ENCODE measurements around the gene CREB3L1. TPM values are rescaled to one million over a fixed set of nuclear protein-coding genes. Genes with fewer than 3 reads are reported as not detected.
A peak's percentile ranks its signal among the peaks of the same experiment; 100 is the strongest.

Gene CREB3L1
- total RNA-seq, 1 donor from 2014 or later: 6.1 TPM

- no peak for TF ChIP-seq CTCF (IDR thresholded peaks at IDR 0.05; ENCODE audit: partially characterized antibody, unreplicated experiment)
- DNase-seq: no peak
- H3K4me1 Mint-ChIP-seq (ENCODE audit: low read depth, unreplicated experiment): peaks cover 37% of the 10 kb centered on the region
- H3K27ac Mint-ChIP-seq (ENCODE audit: unreplicated experiment): no peak overlapping the region
- H3K9me3 Mint-ChIP-seq (ENCODE audit: unreplicated experiment): peaks cover 4% of the 10 kb centered on the region
- peaks cover 6% of the 10 kb centered on the region for H3K36me3 Mint-ChIP-seq (ENCODE audit: unreplicated experiment)
- H3K4me3 Mint-ChIP-seq (ENCODE audit: unreplicated experiment): peak overlapping the region; percentile 88
- peaks cover 14% of the 10 kb centered on the region for H3K27me3 Mint-ChIP-seq (ENCODE audit: unreplicated experiment)
Observed at GRCh38 chr11:46347637-46348311, 70.3 kb downstream of the CREB3L1 start.

DNA sequence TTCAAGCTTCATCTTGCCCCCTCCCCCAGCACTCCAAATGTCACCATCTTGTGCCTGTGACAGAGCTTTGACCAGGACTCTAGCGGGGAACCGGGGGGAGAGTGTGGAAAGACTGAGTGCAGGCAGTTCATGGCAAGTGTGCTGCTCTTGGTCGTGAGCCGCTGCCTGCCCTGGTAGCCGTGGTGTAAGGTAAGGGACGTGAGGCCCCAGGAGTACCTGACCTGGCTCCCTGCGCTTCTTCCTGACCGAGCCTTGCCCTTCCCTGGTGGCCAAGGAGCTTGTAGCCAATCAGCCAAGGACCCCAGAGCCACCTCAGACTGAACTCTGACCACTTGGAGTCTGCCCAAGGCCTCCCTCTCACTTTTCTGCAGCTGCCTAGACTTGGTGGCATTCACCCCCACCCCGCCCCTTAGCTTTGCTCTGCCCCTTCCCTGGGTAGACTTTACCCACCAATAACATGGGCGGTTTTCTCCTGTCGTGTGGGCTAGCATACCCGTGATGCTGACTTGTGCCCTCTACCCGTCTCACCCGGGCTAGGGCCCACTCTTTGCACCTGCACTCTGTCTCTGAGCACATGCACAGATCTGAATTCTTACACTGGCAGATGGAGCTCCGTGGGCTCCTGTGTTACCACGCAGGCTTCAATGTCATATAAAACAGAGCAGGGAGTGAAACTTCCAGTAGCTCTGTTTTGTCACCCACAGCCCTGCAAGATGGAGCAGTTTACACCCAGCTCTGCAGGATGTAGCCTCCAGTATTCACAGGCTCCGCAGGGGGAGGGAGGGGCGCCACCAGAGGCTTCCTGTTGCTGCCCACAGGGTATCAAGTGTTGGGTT, 71.3 kb downstream of the CREB3L1 start:
- peaks cover 11% of the 10 kb centered on the region for H3K27me3 Mint-ChIP-seq (ENCODE audit: unreplicated experiment)
- H3K4me3 Mint-ChIP-seq (ENCODE audit: unreplicated experiment): peak overlapping the region; percentile 88
- no peak overlapping the region for H3K27ac Mint-ChIP-seq (ENCODE audit: unreplicated experiment)
- TF ChIP-seq CTCF (IDR thresholded peaks at IDR 0.05; ENCODE audit: partially characterized antibody, unreplicated experiment): no peak
- no peak for DNase-seq
- H3K9me3 Mint-ChIP-seq (ENCODE audit: unreplicated experiment): peaks cover 4% of the 10 kb centered on the region
- peaks cover 6% of the 10 kb centered on the region for H3K36me3 Mint-ChIP-seq (ENCODE audit: unreplicated experiment)
- peaks cover 29% of the 10 kb centered on the region for H3K4me1 Mint-ChIP-seq (ENCODE audit: low read depth, unreplicated experiment)

DNA sequence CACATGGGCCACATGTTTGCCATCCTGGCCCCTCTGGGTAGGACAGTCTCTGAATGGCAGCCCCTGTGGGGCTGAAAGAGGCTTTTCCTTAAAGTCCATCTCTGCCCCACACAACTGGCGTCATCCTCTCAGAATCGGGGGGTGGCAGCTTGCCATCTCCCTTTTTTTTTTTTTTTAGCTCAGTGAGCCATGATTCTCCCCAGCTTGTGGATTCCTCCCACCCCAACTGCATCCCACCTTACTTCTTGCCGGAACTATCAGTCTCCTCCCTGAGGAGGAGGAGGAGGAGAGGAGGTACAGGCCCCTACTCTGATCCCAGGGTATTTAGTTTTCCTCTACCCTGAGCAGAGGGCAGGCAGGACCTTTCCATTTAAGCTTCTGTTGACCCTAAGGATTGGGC, 73.2 kb downstream of the CREB3L1 start:
- no peak for TF ChIP-seq CTCF (IDR thresholded peaks at IDR 0.05; ENCODE audit: partially characterized antibody, unreplicated experiment)
- H3K4me1 Mint-ChIP-seq (ENCODE audit: low read depth, unreplicated experiment): peaks cover 26% of the 10 kb centered on the region

DNA sequence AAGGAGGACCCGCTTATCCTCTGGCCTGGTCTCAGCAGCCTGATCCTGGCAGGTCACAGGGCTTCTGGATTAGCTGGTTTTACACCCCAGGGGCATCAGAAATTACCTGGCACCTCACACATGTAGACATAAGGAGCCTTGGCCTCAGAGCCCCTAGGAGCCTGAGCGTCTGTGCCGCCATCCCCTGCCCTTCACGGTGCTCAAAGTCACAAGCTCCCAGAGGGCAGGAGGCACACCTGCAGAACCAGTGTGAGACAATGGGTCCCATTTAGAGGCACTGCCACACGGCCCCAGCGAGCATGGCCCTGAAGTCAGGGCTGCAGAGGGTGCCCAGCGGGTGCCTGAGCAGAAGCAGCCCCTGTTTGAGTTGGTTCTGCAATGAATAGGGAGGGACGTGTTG, 73.7 kb downstream of the CREB3L1 start:
- peaks cover 6% of the 10 kb centered on the region for H3K36me3 Mint-ChIP-seq (ENCODE audit: unreplicated experiment)
- no peak for DNase-seq
- peaks cover 4% of the 10 kb centered on the region for H3K9me3 Mint-ChIP-seq (ENCODE audit: unreplicated experiment)
- peaks cover 28% of the 10 kb centered on the region for H3K4me1 Mint-ChIP-seq (ENCODE audit: low read depth, unreplicated experiment)
- no peak overlapping the region for H3K27ac Mint-ChIP-seq (ENCODE audit: unreplicated experiment)
- H3K4me3 Mint-ChIP-seq (ENCODE audit: unreplicated experiment): no peak overlapping the region
- H3K27me3 Mint-ChIP-seq (ENCODE audit: unreplicated experiment): peaks cover 9% of the 10 kb centered on the region
- no peak for TF ChIP-seq CTCF (IDR thresholded peaks at IDR 0.05; ENCODE audit: partially characterized antibody, unreplicated experiment)

More for the DNA sequence above, 73.2 kb downstream of the CREB3L1 start:
- Mint-ChIP-seq H3K36me3 (ENCODE audit: unreplicated experiment) (peaks cover 6% of the 10 kb centered on the region), H3K27me3 (ENCODE audit: unreplicated experiment) (peaks cover 9% of the 10 kb centered on the region), H3K4me3 (ENCODE audit: unreplicated experiment) (no peak overlapping the region), H3K27ac (ENCODE audit: unreplicated experiment) (no peak overlapping the region), H3K9me3 (ENCODE audit: unreplicated experiment) (peaks cover 4% of the 10 kb centered on the region)
- DNase-seq: no peak

DNA sequence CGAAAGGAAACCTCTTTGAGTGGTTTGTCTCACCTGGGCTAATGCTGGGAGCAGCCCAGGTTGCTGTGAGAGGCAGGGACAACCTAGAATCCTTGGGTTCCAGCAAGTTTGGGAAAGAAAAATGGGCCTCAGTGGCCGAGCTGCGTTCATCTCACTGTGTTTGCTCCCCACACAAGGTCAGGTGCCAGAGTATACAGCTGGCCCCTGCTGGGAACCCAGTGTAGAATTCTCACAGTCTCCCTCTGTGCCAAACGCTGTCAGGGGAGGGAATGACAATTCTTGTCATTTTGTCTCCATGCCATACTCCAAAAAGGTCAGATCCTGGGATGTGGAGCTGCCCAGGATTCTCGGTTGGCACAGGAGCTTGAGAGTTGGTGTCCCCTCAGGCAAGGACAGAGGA, 74.1 kb downstream of the CREB3L1 start:
- Mint-ChIP-seq H3K4me1 (ENCODE audit: low read depth, unreplicated experiment) (peaks cover 27% of the 10 kb centered on the region), H3K4me3 (ENCODE audit: unreplicated experiment) (no peak overlapping the region), H3K27ac (ENCODE audit: unreplicated experiment) (no peak overlapping the region), H3K36me3 (ENCODE audit: unreplicated experiment) (peaks cover 3% of the 10 kb centered on the region), H3K9me3 (ENCODE audit: unreplicated experiment) (peaks cover 4% of the 10 kb centered on the region), H3K27me3 (ENCODE audit: unreplicated experiment) (peaks cover 8% of the 10 kb centered on the region)
- no peak for DNase-seq
- TF ChIP-seq CTCF (IDR thresholded peaks at IDR 0.05; ENCODE audit: partially characterized antibody, unreplicated experiment): no peak
